ENCODE measurements around the gene OR8G1.
"Not testable (repeated sequence)": the region's sequence is repeated elsewhere in the genome, so short reads cannot be mapped to it uniquely, and the experiment has no call there.

Gene OR8G1

DNA sequence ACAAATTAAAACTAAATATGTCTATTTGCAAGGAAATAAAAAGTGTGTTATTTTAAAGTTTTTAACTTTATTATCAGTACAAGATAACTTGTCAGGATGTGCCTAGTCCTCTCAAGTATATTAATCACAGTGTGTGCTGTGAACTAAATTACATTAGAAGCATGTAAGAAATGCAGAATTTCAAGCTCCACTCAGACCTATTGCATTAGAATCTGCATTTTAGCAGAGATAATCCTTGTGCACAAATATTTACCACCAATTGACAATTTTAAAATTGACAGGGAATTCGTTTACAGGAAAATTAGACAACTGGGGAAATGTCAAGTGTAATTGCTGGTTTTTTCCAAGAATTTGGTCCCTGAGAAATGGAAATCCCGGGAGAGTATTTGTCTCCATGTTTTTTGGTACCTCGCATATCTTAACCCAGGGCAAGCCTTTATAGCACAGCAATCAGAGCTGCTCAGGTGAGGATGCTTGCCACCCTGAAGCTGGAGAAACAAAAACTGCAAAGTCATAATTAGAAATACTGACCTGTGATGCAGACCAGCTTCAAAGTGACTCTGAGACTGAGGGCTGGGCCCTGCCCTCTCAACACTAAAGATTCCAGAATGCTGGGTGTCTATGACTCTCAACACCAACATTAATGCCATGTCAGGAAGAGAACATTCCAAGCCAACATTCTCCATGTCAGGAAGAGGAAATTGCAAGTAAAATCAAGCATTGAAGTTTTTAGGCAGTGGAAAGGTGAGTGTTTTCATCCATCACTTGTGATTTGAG lies at the start of gene OR8G1:
Gene OR8G1, plus strand, starts transcription at position 475 of the 777 bp plus-strand sequence. CDS start 8,581 bp downstream, outside the sequence.
- no peak for DNase-seq

GRCh38 chr11:124193221-124194010 lies 47.5 kb upstream of the OR8G1 start:
- no peak for DNase-seq

DNA sequence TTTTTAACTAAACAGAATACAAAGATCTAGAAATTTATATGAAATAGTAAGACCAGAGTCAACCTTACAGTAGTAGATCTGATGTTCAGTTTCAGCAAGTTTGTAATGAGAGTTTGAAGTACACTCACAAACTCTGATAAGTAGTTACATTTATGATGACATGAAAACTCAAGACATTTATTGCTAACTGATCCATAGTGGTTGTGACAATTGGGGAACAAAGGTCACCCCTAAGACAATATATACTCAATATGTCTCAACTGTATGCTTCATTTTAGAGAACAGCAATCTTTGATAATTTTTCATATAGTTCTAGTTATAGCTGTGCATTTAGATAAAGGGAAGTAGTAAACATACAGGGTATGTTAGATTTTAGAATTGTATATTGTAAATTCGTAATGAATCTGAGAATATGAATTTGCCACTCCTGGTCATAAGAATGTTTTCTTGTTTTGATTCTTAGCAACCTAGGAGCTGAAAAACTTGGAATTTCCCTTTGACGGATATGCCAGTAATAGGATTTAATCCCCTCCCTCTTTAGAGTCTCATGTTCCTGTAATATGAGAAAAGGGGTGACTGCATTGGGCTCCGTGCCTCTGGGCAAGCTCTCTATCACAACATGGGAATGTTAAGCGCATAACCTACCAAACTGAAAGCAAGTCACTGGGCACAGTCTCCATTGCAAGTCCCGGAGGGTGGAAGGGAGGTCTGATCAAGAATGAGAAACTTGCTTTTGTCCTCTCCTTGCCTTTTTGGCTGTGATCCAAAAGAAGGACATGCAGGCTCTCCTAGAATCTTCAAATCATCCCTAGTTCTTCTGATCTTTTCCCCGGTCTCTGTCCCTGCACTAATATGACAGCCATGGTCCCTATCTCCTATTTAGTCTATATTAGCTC lies 46.4 kb upstream of the OR8G1 start:
- no peak for DNase-seq

GRCh38 chr11:124195189-124195734 lies 45.6 kb upstream of the OR8G1 start:
- DNase-seq, result peak; percentile 63

- DNase-seq, result no peak
Measured at GRCh38 chr11:124197999-124198398, 42.9 kb upstream of the OR8G1 start.

DNA sequence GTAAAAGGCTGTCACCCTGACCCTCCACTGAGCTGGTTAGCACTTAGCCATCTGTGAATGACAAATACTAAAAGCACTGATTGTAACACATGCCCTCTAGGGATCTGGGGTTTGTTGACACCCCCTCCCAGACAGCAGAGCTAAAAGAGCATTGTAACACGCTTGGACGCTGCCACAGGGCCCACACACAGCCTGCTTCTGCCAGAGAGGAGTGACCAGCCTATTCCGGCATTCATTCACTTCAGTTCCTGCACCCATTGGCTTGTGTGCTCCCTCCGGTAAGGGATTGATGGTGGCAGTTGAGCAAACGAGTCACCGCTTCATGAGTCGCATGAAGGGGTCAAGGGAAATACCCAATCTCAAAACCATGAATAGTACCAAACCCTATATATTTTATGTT lies 42.0 kb upstream of the OR8G1 start:
- no peak for DNase-seq

DNA sequence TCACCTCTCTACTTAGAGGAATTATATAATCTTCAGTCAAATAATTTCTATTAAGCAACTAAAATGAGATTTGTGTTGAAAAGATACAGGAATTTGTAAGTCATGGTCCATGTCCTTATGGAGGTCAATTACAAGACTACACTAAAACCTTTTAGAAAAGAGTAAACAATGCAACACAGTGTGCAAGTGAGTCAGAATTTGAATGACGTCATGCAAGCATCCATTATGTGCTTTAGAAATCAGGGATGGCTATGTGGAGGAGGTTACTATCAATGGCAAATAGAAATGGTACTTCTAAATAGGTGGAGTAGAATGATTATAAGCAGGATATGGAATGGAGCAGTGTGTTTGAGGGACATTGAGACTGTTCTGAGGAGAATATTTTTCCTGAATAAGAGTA lies 41.2 kb upstream of the OR8G1 start:
- no peak for DNase-seq

- DNase-seq, result no peak
Measured at GRCh38 chr11:124200671-124201070, 40.2 kb upstream of the OR8G1 start.

DNA sequence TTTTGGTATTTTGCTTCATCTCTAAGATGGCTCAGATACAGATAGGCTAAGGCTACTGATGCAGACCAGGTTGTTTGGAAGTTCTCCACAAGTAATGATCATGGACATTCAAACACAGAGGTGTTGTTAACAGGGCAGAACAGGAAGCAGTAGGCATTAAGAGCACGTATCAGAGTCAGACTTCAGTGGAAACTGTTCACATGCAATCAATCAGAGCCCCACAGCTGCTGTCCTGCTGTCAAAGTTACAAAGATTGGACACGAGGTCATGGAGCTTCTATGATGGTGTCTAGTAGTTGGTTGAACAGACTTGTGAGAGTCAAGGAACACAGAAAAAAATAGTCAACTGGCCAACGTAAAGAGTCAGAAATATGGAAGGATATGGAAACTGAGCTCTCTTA lies 37.9 kb upstream of the OR8G1 start:
- DNase-seq, result no peak

GRCh38 chr11:124204008-124204407 lies 36.9 kb upstream of the OR8G1 start:
- DNase-seq, result no peak

DNA sequence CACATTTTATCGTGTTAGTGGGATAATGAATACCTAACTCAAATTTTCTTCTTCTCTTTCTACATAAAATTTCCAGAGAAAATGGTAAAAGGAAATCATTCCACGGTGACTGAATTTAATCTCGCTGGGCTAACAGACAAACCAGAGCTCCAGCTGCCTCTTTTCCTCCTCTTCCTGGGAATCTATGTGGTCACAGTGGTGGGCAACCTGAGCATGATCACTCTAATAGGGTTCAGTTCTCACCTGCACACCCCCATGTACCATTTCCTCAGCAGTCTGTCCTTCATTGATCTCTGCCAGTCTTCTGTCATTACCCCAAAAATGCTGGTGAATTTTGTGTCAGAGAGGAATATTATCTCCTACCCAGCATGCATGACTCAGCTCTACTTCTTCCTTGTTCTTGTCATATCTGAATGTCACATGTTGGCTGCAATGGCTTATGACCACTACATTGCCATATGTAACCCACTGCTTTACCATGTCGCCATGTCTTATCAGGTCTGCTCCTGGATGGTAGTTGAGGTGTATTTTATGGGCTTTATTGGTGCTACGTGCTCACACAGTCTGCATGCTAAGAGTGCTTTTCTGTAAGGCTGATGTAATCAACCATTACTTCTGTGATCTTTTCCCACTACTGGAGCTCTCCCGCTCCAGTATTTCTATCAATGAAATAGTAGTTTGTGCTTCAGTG lies 33.6 kb upstream of the OR8G1 start:
- no peak for DNase-seq

GRCh38 chr11:124209824-124210357 lies 31.0 kb upstream of the OR8G1 start:
- no peak for DNase-seq

GRCh38 chr11:124210421-124210820 lies 30.5 kb upstream of the OR8G1 start:
- DNase-seq, result no peak

DNA sequence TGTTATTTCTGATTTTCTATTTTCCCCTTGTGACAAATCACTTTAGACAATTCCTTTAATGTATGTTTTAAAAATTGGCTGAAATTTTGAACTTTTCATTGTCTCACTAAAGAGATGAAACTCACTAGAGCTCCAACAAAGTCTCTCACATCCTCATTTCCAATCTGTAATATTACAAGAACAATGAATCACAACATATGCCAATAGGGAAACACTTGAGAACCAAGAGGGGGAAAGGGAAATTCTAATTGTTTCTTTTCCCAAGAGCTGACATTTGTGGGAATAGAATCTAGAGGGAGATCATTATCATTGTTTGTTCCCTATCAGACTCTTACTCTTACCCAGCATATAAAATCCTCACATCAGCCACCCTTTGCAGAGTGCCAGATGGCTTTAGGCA lies 29.6 kb upstream of the OR8G1 start:
- no peak for DNase-seq

DNA sequence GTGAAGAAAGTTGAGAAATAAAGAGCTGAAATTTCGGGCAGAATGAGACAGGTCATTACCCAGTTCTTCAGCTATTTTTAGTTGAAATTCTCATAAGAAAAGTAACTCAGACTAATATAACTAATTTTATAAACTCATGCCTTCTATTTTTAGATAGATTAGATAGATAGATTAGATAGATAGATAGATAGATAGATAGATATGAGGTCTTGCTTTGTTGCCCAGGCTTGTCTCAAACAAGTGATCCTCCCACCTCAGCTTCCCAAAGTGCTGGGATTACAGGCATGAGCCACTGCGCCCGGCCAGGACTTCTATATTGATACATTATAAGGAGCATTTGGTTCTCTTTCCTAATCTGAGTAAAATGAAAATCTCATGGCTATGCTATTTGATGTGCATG lies 26.9 kb upstream of the OR8G1 start:
- DNase-seq, result no peak

DNA sequence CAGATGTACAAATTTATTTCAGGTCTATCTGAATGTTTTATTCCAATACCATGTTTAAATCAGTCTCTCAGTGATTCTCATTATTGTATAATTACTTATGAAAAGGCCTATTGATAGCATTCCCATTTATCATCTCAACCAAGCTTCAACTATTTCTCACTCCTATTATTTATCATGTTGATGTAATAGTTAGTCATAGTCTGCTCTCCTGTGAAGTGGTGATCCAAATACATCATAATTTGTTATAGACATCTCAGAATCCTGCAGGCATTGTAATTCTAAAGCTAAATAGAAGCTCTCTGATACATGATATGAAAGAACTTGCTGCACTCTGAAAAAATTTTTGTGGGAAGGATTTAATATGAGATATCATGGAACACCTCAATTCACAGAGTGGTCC lies 21.8 kb upstream of the OR8G1 start:
- DNase-seq, result no peak

DNA sequence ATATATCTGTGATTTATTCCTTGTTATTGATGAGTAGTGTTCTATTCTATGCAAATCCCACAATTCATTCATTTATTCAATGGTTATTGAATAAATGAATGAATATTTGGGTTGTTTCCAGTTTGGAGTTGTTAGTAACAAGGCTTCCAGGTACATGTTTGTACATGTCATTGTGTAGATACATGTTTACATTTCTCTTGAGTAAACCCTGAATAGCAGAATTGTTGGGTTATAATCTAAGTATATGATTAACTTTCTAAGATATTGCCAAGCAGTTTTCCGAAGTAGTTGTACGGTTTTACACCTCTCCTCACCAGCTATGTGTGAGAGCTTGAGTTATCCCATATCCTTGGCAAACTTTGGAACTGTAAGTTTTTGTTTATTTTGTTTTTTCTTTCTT lies 18.5 kb upstream of the OR8G1 start:
- DNase-seq, result no peak

- not testable (repeated sequence) for DNase-seq
Measured at GRCh38 chr11:124224618-124225423, 16.1 kb upstream of the OR8G1 start.

DNA sequence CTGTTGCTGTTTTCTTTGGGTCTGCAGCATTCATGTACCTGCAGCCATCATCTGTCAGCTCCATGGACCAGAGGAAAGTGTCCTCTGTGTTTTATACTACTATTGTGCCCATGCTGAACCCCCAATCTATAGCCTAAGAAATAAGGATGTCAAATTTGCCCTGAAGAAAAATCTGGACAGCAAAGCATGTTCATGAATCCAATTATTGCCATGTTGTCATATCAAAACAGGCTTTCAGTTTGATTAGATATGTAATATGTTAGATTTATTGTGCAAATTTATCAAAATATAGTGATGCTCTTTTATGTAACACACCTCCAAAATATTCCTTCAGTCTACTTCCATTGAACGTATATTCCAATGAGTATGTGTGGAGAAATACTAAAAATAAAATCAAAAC lies 15.4 kb upstream of the OR8G1 start:
- no peak for DNase-seq

DNA sequence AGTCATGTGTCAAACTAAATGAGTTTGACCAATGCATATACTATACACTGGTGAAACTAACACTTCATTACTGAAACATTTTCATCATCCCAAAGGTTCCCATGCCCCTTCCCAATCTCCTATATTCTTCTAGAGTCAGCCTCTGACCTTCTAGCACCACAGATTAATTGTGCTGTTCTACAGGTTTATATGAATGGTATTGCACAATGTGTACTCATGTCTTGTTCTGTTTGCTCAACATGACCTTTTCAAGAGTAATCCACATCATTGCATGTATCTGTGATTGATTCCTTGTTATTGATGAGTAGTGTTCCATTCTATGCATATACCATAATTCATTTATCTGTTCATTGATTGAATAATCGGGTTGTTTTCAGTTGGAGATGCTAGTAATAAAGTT lies 7.5 kb upstream of the OR8G1 start:
- no peak for DNase-seq

DNA sequence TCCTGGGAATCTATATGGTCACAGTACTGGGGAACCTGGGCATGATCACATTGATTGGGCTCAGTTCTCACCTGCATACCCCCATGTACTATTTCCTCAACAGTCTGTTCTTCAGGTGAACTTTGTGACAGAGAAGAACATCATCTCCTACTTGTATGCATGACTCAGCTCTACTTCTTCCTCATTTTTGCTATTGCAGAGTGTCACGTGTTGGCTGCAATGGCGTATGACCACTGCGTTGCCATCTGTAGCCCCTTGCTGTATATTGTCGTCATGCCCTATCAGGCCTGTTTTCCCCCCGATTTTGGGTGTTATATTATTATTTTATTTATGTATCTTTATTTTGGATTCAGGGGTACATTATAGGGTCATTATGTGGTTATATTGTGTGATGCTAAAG lies 2.4 kb upstream of the OR8G1 start:
- DNase-seq, result no peak

Data from NCI-H1105 (cell line).